ENCODE results near the gene SANBR. TPM values are rescaled to one million over a fixed set of nuclear protein-coding genes. Genes with fewer than 3 reads are reported as not detected.

Gene SANBR
- total and polyA plus RNA-seq, 2 of the 13 experiments (the other 11 are each of a cell fraction or from before 2014, with no cell fraction given): 9.8 to 20.9 TPM

DNA sequence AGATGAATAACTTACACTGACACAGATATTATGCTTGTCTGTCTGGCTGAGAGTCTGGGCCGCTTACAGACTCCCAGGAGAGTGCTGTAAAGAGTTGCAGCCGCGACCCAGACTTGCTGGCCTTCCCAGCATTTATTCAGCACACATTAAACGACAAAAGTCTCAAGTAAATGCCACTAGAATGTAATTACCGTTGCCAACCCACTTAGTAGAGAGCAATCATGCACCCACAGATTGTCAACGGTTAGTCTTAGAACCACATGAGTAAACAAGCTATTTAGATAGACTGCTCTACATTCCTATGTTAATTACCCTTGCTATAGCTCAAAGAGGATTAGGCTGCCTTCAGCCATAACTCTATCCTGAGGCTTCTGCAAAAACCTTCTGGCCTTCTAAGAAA is 48.5 kb downstream of the SANBR start:
- BruUV-seq (replicated peaks): no TSS peak
- H3K4me1 ChIP-seq (ENCODE audit: insufficient read depth, low read length): no peaks in the 10 kb centered on the region
- ChIA-PET CTCF (ENCODE audit: low intra/inter-chr PET ratio, low total read pairs) (no interaction called here), POLR2A (no interaction called here)
- peaks cover 0 to 4% of the 10 kb centered on the region in 2 experiments; a peak in 2 of 5 replicates for H3K36me3 ChIP-seq (replicated peaks in 1 of 2; ENCODE audit: control insufficient read depth in 1 of 2, insufficient read depth in 2 of 2, low read length in 2 of 2)
- no peaks in the 10 kb centered on the region for H3K27me3 ChIP-seq (ENCODE audit: control insufficient read depth in 1 of 2, insufficient read depth in 2 of 2, low read length in 2 of 2)
- intact Hi-C loops (cut with micrococcal nuclease; ENCODE audit: unreplicated experiment) (no loop called here), in situ Hi-C loops (cut with HindIII; ENCODE audit: extremely low pct_ligation_motif_present, low pct_unique_long_range_greater_than_20kb) (no loop called here)
- DNase-seq (ENCODE audit: low spot score) (no peak), ATAC-seq (no peak), FAIRE-seq (no peak)
- no peaks in the 10 kb centered on the region for H3K9me3 ChIP-seq (ENCODE audit: low read length)
- no peak overlapping the region for H3K9ac ChIP-seq (ENCODE audit: insufficient read depth, low read depth, low read length)
- no peaks in the 10 kb centered on the region for H4K20me1 ChIP-seq (ENCODE audit: insufficient read depth, low read length)
- TF ChIP-seq, protein P1, sequence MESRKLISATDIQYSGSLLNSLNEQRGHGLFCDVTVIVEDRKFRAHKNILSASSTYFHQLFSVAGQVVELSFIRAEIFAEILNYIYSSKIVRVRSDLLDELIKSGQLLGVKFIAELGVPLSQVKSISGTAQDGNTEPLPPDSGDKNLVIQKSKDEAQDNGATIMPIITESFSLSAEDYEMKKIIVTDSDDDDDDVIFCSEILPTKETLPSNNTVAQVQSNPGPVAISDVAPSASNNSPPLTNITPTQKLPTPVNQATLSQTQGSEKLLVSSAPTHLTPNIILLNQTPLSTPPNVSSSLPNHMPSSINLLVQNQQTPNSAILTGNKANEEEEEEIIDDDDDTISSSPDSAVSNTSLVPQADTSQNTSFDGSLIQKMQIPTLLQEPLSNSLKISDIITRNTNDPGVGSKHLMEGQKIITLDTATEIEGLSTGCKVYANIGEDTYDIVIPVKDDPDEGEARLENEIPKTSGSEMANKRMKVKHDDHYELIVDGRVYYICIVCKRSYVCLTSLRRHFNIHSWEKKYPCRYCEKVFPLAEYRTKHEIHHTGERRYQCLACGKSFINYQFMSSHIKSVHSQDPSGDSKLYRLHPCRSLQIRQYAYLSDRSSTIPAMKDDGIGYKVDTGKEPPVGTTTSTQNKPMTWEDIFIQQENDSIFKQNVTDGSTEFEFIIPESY (CRISPR knock-in tag; IDR thresholded peaks at IDR 0.05): 0 out of 2 replicates have a peak, but pooled peaks have one; percentile 8
- TF ChIP-seq TRIM24 (CRISPR knock-in tag; IDR thresholded peaks at IDR 0.05): no peak
- no peak overlapping the region for H2AFZ ChIP-seq (ENCODE audit: low read length)
- no peak overlapping the region for H3K4me2 ChIP-seq (ENCODE audit: low read depth, low read length)
- no peak overlapping the region for H3K27ac ChIP-seq (ENCODE audit: extremely low read length, insufficient read depth, low read length)
- WGBS (ENCODE audit: low lambda C conversion rate): 89% methylated on average over 6 of the region's 6 CpGs
- H3K4me3 ChIP-seq (replicated peaks in 1 of 3; ENCODE audit: insufficient read depth in 1 of 3, low read depth in 2 of 3, low read length in 3 of 3): no peak overlapping the region
- H3K79me2 ChIP-seq (ENCODE audit: insufficient read depth, low read length): no peaks in the 10 kb centered on the region

Other genes with a start within 250 kb of the SANBR start
- gene REL, start 184.3 kb upstream of the SANBR start, total RNA-seq (2016; rRNA removed; fragmentation: Illumina TruSeq; extraction: Trizol): 7.0 and 9.7 TPM in 2 replicates
- gene REL, start 184.3 kb upstream of the SANBR start, polyA plus RNA-seq (2011; rRNA removed): 3.0 and 3.7 TPM in 2 replicates
- 63.1 and 75.9 TPM in 2 replicates for gene PEX13, start 48.2 kb upstream of the SANBR start, total RNA-seq (2016; rRNA removed; fragmentation: Illumina TruSeq; extraction: Trizol)
- 42.1 and 47.9 TPM in 2 replicates for gene PEX13, start 48.2 kb upstream of the SANBR start, polyA plus RNA-seq (2011; rRNA removed)
- gene PUS10, start 47.6 kb upstream of the SANBR start, total RNA-seq (2016; rRNA removed; fragmentation: Illumina TruSeq; extraction: Trizol): 44.3 and 52.8 TPM in 2 replicates
- gene PUS10, start 47.6 kb upstream of the SANBR start, polyA plus RNA-seq (2011; rRNA removed): 33.1 and 41.4 TPM in 2 replicates
- 13.8 and 21.6 TPM in 2 replicates for gene C2orf74, start 96.3 kb downstream of the SANBR start, total RNA-seq (2016; rRNA removed; fragmentation: Illumina TruSeq; extraction: Trizol)
- 10.6 and 11.9 TPM in 2 replicates for gene C2orf74, start 96.3 kb downstream of the SANBR start, polyA plus RNA-seq (2011; rRNA removed)